ENCODE data around the gene GPC6.
"Not testable (repeated sequence)": the region's sequence is repeated elsewhere in the genome, so short reads cannot be mapped to it uniquely, and the experiment has no call there.

GPC6 gene

GRCh38 chr13:94322925-94323763 is 1096.5 kb downstream of the GPC6 start:
- DNase-seq, result no peak

GRCh38 chr13:94323764-94324758 is 1097.5 kb downstream of the GPC6 start:
- DNase-seq, result no peak

GRCh38 chr13:94324767-94325540 is 1098.3 kb downstream of the GPC6 start:
- no peak for DNase-seq

DNA sequence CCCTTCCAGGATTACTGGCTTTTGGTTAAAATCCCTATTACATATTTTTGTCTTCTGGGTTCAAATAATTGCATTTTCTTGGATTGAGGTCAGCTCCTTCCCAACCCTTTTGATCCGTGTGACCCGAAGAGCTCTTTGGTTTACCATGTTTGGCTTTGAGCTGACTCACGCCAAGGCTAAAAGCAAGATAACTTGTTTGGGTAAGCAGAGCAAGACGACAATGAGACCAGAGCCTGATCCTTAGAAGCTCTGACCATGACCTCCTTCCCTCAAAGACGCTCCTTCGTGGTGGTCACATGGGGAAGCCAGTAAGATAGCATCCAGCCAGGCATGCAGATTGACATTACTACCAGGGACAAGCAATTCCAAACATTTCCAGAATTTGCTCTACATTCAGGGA is 1099.0 kb downstream of the GPC6 start:
- DNase-seq, result no peak

DNA sequence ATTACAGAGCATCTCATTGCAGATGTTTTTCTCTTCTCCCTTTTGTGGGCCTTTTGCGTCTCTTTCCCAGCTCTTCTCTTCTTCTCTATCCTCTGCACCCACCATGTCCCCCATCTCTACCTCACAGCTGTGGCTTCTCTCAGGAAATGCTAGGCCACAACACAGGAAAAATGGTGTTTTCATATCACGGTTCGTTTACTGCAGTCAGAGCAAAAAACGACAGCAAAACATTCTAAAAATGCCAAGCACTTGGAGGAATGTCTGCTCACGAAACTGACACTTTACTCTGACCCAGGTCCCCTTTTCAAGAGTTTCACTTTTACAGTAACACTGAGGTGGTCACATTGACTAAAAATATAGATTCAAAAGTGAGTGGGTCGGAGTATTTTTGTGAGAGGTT is 1100.7 kb downstream of the GPC6 start:
- no peak for DNase-seq

GRCh38 chr13:94328381-94329041 is 1101.9 kb downstream of the GPC6 start:
- DNase-seq, result no peak

DNA sequence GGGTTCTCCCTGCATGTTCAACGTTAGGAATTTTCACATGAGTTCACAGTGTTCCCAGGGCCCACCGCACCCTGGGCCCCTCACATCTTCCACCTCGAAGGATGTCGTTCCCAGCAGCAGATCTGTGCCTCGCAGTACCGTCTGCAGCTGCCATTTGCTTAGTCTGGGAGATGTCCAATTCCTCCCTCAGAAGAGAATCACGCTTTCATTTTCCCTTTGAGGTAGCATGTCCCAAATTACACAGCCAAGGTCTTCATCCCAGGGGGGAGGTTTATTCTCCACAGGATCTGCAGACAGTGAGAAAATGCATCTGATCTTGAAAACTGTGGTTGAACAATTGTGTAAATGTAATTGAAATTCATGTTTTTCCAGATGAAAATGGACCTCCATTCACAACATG is 1102.7 kb downstream of the GPC6 start:
- DNase-seq, result no peak

- no peak for DNase-seq
Measured at GRCh38 chr13:94329754-94330551, 1103.3 kb downstream of the GPC6 start.

GRCh38 chr13:94330552-94331071 is 1104.0 kb downstream of the GPC6 start:
- no peak for DNase-seq

DNA sequence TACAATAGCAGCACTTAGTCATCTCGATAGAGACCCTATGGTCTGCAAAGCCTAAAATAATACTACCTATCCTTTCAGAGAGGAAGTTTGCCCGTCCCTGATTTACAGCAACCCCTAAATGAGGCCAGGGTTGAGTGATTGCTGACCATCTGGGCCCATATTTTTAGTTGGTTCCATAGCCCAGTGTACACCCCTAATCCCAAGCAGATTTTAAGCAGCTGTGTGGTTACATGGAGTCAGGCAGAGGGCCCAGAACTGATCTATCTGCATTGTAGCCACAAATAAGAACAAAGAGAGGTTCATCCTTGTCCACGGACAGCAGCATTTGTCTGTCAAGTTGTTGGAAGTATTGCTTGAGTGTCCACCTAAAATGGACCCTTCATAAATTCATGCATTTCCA is 1104.7 kb downstream of the GPC6 start:
- no peak for DNase-seq

GRCh38 chr13:94332359-94333096 is 1105.9 kb downstream of the GPC6 start:
- DNase-seq, result no peak

DNA sequence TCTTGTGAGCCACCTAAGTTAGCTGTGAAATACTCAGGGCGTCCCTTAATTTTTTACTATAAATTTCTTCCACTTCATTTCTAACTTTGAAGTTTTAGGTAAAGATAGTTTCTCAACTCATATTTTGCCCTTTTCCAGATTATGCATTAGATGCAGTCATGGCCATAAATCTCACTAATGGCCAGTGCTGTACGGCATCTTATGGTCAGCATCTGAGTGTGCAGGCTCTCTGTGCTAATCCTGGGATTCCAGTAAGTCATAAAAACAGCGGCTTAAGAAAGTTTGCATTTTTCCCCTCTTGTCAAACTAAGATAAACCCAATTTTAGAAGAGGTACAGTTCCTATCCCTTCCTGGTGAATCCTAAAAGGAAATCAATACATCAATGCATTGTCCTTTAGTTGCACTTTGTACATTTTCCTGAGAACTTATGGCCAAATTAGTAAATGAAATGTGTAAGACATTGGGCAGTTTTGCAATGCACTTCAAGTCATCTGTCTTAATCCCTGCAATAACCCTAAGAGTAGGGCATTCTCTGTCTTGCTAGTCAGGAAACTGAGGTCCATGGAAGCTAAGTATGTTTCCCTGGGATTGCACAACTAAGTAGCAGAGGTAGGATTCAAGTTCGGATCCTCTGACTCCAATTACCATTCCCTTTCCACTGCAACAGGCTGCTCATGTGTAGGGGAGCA is 1106.7 kb downstream of the GPC6 start:
- DNase-seq, result no peak

DNA sequence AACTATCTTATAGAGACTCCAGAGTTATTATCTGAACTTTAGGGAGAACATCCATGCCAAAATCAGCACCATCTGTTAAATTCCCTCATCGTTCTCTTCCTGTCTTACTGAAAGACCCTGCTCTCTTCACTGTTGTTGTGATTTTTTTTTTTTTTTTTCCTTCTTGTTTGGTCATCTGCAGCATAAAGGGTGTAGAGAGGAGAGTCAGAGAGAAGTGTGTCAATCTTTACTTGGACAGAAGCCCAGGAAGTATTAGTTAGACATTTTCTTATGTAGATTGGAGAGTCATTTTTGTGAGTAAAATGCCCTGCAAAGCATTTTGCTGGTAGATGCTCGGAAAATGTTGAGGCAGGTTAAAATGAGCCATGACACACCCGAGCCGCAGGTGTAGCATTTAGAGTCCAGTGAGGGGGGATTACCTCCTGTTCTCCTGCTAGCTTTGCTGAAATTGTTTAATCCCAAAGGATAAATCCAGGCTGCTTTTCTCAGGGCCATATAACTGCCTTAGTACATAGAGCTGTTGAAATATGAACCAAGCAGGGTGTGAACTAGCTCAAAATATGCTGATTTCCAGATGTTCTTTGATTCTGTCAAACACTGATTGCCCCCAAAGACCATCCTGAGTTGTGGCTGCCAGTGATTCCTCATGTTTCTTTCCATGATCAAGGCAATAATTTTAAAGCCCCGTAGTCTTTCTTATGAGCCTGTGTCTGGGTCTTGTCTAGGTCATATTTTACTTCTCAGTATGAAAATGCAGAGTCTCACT is 1109.3 kb downstream of the GPC6 start:
- no peak for DNase-seq

DNA sequence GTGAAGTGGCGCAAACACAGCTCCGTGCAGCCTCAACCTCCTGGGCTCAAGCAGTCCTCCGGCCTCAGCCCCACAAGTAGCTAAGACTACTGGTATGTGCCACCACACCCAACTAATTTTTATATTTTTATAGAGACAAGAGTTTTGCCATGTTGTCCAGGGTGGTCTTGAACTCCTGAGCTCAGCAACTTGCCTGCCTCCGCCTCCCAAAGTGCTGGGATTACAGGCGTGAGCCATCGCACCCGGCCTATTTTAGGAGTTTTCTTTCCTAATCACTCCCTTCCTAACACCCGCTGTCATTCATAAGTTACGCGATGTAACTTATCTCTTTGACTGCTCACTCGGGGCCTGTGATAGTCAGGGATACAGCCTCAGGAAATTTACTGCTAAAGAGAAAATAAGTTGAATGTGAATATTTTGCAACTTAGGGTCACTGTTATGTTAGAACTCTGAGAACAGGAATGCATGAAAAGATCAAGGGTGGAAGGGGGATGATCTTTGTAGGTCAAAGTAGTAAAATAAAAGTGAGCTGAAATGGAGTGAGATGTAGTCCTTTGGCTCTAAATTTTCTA is 1112.6 kb downstream of the GPC6 start:
- no peak for DNase-seq

DNA sequence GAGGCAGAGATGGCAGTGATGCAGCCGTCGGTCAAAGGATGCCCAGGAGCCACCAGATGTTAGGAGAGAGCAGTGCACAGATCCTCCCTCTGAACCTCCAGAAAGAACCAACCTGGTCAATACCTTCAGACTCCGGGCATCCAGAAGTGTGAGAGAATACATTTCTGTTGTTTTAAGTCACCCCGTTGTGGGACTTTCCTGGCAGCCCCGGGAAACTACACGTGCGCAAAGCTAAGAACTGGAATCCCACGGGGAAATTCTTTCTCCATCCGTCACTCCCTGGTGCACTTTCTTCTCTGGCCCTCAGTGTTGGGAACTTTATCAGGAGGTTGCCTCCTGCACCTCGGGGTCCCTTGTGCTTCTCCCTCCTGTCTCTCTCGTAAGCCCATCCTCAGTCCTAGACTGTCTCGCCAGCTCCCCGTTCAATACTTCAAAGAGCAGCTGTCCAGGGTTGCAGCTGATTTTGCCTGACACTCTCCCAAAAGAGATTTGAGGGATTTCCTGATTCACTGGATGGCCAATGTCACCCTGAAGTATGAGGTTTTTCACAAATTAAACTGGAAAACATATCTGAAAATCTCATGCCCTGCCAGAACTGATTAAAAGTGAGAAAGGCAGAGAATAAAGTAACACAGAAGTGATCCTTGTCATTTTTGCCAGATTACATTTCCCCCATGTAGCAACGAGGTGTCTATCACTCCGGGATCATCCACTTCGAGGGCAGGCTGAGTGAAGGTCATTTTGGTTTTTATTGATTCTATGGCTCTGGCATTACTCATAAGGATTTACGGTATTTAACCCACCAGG is 1116.0 kb downstream of the GPC6 start:
- no peak for DNase-seq

- DNase-seq, result no peak
Measured at GRCh38 chr13:94343243-94343585, 1116.6 kb downstream of the GPC6 start.

DNA sequence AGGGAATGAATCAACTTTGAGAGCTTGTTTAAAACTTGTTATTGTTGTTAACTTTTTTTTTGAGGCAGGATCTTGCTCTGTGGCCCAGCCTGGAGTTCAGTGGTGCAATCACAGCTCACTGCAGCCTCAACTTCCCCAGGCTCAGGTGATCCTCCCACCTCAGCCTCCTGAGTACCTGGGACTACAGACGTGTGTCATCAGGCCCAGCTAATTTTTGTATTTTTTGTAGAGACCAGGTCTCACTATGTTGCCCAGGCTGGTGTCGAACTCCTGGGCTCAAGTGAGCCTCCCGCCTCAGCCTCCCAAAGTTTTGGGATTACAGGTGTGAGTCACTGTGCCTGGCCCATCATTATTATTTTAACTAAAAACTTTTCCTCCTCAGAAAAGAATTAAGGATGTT is 1117.1 kb downstream of the GPC6 start:
- not testable (repeated sequence) for DNase-seq
